ENCODE data around the gene TGFBI.
A peak's percentile ranks its signal among the peaks of the same experiment; 100 is the strongest.

TGFBI gene

DNA sequence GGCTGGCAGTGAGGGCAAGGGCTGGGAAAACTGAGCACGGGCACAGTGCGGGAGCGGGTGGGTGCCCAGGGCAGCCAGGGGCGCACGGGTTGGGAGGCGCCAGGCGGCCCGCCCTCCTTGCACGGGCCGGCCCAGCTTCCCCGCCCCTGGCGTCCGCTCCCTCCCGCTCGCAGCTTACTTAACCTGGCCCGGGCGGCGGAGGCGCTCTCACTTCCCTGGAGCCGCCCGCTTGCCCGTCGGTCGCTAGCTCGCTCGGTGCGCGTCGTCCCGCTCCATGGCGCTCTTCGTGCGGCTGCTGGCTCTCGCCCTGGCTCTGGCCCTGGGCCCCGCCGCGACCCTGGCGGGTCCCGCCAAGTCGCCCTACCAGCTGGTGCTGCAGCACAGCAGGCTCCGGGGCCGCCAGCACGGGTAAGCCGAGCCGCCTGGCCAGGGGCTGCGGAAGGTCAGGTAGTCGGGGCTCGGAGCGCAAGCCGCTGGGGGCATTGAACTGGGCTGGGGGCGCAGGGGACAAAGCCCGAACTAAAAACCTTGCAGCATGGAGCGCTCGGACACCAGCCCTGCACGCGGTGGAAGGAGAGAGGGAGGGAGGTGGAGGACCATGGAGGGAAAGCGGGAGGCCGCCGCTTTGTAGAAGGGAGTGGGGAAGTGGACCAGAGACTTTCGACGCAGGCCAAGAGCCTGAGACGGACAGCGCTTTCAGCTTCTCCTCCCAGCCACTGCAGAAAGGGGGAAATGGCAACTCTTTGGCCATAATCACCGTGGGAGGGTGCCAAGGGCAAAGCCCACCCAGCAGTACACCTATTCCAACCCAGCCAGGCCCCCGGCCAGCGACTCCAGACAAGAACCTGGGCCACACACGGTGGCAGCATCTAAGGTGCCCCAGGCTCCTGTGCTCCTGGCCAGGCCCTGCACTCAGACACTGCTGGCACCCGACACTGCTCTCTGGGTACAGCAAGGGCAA lies at the start of gene TGFBI:
TGFBI (plus strand) TSS at position 207 of the 961 bp plus-strand sequence; CDS start at position 275, 68 bp downstream.
- DNase-seq, result peak; percentile 40

DNA sequence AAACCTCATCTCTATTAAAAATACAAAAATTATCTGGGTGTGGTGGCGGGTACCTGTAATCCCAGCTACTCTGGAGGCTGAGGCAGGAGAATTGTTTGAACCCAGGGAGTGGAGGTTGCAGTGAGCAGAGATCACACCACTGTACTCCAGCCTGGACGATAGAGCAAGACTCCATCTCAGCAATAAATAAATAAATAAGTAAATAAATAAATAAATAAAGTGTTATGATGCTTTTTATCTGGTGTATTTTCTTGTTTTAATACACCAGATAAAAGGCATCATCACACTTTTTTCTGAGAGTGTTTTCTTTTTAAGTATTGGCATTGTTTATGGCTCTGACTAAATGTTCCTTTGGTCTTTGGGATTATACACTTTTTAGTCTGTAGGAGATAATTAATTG lies 49.8 kb upstream of the TGFBI start:
- DNase-seq, result no peak

DNA sequence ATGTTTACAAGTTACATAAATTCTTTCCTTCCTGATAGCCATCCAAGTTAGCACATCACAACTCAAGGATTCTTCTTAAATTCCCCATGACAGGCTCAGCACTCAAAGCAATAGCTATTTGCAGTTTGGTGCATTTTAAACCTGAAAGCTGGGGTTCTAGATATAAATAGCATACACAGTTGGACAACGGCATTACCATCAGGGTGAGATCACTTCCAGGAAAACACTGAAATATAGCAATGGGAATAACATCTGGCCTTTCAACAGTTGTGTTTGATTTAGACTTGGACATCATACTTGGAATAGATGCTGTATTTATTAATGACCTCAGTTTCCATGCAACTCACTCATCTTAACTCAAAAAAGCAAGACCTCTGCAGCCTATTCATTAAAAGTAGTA lies 49.3 kb upstream of the TGFBI start:
- no peak for DNase-seq

DNA sequence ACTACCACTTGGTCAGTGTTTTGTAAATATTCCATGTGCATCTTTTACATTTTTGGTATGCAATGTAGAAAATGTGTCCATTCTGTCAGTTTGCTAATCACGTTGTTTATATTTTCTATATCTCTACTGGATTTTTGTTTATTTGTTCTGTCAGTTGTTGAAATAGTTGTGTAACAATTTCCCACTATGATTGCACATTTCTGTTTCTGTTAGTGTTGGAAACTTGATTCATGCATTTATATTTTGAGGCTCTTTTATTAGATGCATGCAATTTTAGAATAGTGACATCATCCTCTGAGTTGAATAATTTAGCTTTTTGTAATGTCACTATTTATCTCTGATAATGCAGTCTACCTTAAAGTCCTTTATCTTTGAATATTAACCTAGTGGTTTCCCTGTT lies 48.2 kb upstream of the TGFBI start:
- DNase-seq, result no peak

DNA sequence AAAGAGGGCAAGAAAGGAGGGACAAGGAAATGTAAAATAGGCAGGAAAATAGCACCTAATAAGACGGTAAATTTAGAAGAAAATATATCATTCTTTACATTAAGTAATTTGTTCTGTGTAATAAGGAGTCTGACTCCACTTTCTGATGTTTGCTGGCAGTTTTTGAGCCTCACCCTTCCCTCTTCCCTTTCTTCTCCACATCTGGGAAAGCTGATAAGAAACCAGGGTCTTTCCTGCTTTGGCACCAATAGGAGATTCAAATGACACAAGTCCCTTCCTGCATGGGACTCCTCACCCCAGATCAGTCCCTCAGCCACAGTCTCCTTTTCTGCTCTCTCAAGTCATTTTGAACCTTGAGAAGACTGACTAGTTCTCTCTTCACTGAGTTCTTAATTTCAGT lies 42.8 kb upstream of the TGFBI start:
- DNase-seq, result no peak

DNA sequence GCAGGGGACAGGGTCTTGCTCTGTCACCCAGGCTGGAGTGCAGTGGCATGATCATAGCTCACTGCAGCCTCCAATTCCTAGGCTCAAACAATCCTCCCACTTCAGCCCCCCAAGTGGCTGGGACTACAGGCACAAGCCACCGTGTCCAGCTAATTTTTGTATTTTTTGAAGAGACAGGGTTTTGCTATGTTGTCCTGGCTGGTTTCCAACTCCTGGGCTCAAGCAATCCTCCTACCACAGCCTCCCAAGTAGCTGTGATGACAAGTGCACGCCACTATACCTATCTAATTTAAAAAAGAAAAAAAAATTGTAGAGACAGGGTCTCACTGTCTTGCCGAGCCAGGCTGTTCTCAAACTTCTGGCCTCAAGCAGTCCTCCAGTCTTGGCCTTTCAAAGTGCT lies 42.4 kb upstream of the TGFBI start:
- DNase-seq, result no peak

DNA sequence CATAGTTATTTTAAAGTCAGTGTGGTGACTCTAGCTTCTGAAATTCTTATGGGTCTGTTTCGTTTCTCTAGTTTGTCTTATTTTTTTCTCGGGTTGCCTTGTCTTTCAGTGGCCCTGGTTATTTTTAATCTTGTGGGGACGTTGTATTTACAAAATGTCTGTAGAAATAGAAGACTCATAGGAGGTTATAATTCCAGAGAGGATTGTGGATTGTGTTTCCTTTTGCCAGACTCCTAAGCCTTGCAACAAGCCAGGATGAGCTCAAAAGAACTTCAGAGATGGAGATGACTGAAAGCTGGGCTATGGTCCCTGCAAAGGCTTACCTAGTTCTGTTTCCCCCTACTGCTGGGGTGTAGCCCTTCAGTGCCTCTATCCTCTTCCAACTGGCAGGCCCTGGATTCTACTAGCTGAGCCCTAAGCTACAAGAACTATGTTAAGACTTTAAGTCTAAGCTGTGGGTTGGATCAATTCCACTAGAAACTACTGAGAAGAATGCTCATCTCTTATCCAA lies 41.8 kb upstream of the TGFBI start:
- DNase-seq, result no peak

DNA sequence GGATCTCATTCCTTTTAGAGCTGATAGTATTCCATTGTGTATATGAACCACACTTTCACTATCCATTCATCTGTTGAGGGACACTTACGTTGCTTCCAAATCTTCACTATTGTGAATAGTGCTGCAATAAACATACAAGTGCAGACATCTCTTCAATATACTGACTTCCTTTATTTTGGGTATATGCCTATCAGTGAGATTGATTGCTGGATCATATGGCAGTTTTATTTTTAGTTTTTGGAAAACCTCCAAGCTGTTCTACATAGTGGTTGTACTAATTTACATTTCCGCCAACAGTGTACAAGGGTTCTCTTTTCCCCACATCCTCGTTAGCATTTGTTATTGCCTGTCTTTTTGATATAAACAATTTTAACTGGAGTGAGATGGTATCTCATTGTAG lies 40.2 kb upstream of the TGFBI start:
- no peak for DNase-seq

DNA sequence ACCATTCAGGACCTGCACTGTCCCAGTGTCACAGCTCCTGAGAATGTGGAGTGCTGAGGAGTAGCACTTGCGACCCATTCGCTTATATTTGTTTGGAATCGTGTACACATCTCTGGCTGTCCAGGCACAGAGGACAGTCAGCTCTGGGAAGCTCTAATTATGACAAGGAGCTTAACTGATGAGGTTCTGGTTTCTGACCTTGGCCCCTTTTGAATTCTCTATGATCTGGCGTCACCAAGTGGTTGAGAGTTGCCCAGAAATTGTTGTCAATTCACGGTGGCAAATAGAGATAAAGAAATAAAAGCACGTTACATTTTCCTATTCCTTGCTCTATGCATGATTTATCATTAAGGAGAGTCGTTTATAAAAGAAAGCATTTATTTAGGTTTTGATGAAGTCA lies 39.1 kb upstream of the TGFBI start:
- DNase-seq, result no peak

DNA sequence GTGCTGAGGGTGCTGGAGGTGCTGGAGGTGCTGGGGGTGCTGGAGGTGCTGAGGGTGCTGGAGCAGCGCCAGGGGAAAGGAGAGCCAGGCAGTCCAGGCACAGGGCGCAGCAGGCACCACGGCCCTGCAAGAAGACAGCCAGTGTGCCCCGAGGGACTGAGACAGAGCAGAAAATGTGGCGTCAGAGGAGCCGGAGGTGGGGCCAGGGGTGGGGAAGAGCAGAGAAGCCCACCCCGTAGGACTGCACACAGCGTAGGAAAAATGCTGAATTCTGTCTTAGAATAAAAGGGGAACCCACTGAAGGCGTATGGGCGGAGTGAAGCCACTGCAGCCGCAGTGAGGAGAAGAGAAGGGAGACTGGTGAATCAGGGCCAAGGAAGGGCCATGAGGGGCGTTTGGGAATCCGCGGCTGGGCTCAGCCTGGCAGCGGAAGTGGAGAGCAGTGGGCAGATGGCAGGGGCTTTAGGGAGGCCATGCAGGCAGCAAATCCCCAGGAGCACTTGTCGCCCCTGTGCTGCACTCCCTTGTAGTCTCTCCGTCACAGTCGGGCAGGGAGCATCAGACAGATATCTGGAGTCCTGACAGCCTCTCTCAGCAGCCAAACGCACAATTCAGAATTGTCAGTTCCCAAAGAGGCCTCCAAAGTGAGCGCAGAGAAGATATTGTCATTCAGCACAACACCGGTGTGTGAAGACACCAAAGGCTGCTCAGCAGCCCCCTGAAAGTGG lies 38.1 kb upstream of the TGFBI start:
- no peak for DNase-seq

DNA sequence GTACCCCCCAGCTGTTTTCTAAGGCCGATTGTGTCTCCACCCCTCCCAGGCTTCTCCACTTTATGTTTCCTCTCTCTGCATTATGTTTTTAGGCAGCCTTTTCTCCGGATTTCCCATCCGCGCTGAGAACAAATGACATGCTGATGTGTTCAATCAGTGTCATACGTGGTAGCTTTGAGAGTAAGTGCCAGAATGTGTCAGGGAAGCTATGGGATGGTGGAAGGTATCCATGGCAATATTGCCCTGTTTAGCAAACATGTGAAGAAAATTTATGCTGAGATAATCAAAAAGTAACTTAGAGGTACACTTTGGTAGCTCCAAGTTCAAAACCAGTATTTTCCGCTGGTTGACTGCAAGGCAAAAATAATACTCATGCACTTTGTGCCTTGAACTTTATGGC lies 37.4 kb upstream of the TGFBI start:
- no peak for DNase-seq

DNA sequence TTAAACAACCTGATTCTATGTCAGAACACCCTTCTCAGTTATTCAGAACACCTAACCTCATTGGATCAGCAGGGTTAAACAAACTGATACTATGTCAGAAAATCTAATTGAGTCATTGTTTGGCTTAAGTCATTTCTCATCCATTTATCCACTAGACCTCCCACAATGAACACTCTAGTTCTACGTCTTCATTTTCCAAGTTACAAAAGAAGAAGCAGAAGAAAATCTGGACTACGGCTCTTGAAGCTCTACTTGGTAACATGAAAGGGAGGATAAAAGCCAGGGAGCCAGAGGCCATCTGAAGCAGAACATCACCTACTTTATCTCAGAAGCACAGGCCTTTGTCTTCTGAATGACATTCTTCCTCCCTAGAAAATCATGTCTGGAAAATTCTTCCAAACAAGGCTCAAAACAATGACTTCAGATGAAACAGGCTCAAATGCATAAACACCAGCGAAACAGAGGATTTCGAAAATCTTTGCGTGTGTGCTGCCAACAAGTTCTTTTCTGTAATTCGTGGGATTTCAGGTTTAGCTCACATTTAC lies 35.4 kb upstream of the TGFBI start:
- DNase-seq, result no peak

DNA sequence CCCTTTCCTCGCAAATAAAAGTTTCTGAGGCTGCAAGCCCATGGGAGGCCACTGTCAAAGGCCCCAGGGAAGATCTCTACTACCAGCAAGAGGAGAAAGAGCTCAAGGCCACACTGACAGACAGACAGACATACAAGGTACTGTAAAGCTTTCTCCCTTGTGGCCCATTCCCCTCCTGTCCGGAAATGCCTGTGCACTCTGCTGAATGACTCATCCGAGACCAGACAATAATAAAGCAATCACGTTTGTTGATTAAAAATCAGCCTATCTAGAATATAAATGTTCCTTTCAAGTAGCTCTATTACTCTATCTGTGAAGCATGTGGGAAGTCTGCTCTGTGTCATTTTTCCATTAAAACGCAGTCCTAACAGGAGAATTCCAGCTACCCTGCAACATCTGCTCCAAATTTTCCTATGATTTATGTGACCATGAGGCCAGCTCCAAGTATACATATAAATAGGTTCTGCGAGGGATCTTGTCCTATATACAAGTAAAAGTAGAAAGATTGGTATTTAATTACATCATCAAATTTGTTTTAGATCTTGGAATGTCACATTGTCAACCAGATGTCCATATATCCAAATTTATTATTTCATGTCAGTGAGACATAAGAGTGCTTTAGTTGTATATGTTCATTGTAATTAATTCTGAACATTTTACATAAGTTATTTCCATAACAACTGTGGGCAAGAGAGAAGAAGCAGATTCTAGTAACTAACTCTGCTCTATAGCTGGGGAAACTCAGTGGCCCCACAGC lies 34.7 kb upstream of the TGFBI start:
- no peak for DNase-seq

DNA sequence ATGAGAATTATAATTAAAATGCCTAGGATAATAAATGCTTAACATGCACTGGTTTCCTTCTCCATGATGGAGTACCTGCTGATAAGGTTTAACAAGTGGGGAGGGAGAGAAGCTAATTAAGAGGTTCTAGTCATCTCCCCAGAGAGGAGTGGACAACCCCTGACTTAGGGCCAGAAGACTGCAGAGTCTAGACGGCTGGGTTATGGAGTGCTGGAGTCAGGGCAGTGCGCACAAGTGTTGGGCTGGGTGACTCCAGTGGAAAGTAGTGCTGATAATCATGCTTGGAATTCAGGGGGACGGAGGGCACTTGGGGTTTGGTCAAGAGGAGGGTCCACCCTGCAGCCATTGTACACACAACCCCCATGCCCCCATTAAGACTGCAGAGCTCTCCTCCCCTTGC lies 32.8 kb upstream of the TGFBI start:
- DNase-seq, result no peak

DNA sequence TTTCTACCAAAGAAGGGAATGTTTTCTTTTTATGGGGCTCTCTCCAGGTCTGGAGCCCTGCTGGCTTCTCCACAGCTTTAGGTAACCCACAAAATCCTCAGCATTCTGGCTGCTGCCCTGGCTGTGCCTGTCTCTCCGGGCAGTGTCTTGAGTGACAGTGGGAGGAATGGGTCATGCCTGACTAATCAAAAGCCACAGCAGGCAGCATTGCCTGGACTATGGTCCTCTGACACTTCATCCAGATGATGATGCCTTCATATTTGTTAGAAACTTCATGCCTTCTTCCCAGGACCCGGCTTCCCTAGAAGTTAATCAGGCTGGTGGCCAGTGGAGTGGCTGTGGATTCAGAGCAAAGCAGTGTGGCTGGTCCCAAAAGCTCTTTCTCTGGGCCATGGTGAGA lies 32.2 kb upstream of the TGFBI start:
- no peak for DNase-seq

DNA sequence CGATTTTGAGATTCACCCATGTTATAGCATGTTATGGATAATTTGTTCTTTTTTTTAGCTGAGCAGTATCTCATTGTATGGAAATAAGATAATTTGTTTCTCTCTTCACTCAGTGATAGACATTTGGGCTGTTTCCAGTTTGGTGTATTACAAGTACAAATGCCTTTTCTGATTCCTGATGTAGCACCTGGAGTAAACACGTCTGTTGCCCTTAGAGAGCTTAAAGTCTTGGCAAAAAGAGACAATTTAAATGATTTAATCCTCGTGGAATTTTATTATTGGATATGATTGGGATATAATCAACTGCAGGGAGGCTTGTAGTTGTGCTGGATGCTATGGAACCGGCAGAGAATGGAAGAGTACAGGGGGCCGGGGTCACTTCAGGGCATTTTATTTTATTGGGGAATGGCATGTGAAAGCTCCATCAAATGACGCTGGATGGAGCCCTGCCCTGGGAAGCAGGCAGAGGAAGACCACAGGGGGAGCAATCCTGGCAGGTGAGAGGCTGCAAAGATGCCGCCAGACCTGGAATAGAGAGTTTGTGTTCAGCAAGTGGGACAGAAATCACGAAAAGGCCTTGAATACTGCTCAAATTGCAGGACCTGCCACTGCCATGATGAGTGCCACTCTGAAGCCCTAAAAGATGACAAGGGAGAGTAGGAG lies 31.0 kb upstream of the TGFBI start:
- DNase-seq, result no peak

DNA sequence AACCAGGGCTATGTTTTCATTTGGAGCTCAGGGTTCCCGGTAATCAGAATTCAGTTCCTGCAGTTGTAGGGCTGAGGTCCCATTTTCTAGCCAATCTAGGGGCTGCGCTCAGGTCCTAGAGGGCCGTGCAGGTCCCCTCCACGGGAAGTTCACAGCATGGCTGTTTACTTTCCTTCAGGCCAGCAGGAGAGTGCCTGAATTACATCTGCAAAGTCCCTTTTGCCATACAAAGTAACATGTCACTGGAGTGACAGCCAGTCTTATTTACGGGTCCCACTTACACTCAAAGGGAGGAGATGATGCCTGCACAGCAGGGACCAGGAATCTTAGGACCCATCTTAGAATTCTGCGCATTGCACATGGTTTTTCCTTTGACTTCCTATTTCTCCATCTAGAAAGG lies 29.9 kb upstream of the TGFBI start:
- no peak for DNase-seq

DNA sequence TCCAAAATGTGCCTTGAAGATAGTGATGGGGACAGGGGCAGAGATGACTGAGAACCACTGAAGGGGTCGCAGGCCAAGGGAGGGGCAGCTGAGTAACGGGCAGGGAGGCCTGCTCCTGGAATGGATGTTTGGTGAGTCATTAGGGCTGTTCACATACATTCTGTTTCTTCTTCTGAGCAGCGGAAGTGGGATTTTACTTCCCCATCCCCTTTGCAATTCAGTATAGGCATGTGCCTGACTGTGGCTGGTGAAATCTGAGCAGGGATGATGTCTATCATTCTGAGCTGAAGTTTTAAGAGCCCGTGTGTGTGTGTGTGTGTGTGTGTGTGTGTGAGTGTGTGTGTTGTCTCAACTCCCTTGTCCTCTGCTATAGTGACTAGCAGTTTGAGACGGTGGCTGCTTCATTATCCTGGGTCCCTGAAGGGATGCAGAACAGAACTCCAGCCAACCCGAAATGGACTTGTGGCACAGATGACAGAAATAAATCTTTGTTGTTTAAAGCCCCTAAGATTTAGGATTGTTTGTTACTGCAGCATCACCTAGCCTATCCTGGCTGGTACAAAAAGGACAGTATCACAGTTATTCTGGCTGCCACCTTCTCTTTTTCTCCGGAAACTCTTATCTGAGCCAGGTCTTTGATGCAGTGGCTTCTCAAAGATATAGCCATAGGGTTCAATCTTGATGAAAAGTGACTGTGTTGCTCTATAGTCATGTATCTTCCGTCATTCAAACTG lies 29.2 kb upstream of the TGFBI start:
- no peak for DNase-seq

DNA sequence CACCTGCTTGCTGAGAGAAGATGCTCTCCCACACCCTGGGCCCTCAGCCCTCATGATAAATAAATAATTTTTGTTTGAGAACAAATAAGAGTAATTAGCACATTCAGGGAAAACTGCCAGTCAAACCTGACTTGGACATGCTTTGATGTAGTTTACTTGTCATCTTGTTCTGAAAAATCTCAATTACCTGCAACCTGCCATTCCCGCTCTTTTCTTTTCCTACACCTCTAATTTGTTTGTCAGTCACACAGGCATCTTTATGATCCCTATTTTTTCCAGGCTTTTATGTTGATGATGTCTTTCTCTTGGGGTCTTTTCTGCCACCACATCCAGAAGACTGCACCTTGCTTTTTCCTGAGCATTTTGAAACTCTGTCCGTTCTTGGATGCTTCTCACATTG lies 28.6 kb upstream of the TGFBI start:
- no peak for DNase-seq

DNA sequence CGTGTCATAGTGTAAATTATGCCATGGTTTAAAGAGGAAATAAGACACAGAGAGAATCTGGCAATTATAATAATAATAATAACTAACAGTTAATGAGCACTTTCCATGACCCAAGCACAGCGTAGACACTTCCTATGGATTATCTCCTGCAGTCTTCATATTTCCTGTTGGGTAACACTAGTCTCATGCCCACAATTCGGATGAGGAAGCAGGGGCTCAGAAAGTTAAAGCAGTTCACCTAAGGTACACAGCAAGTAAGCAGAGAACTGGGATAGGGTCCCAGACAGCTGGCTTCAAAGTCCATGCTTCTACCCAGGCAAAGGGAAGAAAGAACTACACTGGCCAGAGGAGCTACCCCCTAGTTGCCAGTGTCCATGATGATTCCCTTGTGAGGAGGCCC lies 27.9 kb upstream of the TGFBI start:
- DNase-seq, result no peak

DNA sequence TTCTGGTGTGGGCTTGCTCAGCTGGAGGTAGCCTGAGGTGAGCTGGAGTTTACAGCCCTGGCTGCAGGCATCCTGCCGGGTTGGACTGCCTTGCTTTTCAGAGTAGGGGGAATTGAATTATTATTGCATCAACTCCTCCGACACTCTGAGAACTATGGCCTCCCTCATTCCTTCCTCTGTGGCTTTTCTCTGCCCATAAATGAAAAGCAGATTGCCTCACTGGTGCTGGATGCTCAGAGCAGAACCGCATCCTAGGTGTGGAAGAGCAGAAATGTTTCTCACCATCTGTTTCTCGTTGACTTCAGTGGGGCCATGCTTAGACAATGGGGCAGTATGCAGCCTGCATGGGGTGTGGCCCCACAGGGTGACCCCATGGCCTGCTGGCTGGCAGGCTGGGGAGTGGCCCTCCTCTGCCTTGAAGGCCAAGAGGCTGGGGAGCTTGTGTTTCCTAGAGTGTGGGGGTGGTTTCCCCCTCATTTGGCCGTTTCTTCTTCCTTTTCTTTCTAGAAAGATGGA lies 27.3 kb upstream of the TGFBI start:
- DNase-seq, result no peak
